ENCODE results near the gene FPGS.
"Not testable (repeated sequence)": the region's sequence is repeated elsewhere in the genome, so short reads cannot be mapped to it uniquely, and the experiment has no call there.

The FPGS gene

GRCh38 chr9:127771570-127772189, 31.0 kb upstream of the FPGS start:
- no peak for DNase-seq

- no peak for DNase-seq
These were observed 30.1 kb upstream of the FPGS start for GRCh38 chr9:127772603-127773002.

GRCh38 chr9:127773272-127773671, 29.4 kb upstream of the FPGS start:
- DNase-seq, result no peak

DNA sequence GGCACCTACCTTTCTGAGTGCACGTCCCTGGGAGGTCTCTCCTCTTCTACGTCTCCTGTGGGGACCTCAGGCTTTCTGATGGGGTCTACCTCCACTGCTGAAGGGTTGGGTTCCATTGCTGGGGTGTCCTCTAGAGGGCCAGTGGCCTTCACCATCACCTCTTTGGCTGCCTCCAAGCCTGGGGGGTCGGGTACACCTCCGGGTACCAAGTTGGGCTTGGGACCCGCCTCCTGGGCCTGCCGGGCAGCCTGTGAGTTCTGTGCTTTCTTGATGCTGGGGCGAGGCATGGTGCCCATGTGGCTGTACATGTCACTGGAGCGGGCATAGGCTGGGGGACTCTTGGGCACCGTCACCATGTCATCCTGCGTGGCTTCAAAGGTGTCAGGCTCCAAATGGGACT, 28.7 kb upstream of the FPGS start:
- DNase-seq, result no peak

- peak; percentile 71 for DNase-seq
These were observed 26.3 kb upstream of the FPGS start for GRCh38 chr9:127776195-127776923.

DNA sequence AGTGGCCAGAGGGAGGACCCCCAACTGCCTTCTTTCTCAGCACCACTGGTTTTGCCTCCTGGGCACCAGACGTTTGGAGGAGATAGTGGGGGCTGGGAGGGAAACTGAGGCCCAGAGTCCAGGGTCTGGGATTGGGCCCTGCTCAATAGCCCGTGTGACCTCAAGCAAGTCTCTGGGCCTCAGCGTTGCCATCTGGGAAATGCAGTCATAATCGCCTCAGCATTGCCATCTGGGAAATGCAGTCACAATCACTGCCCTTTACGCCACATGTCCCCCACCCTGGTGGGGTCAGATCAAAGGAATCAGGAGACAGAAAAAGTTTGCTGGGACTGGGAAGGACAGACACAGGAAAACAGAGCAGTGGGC, 25.8 kb upstream of the FPGS start:
- DNase-seq, result no peak

DNA sequence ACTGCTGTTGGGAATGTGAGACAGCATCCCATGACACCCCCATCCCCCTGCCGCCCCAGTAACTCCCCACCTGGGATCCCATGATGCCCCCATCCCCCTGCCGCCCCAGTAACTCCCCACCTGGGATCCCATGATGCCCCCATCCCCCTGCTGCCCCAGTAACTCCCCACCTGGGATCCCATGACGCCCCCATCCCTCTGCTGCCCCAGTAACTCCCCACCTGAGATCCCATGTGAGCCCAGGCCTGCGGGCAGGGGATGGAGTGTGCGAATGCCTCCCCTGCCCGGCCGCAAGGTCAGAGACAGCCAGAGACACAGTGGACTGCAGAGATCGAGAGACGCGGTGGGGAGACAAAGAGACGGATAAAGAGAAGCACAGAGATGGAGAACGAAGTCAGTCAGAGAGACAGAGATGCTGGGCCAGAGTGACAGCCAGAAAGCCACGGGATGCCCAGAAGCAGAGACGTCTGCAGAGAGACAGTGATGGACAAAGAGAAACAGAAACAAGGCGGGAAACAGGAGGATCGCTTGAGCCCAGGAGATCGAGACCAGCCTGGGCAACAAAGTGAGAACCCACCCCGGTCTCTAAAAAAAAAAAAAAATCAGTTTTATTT, 25.2 kb upstream of the FPGS start:
- no peak for DNase-seq

DNA sequence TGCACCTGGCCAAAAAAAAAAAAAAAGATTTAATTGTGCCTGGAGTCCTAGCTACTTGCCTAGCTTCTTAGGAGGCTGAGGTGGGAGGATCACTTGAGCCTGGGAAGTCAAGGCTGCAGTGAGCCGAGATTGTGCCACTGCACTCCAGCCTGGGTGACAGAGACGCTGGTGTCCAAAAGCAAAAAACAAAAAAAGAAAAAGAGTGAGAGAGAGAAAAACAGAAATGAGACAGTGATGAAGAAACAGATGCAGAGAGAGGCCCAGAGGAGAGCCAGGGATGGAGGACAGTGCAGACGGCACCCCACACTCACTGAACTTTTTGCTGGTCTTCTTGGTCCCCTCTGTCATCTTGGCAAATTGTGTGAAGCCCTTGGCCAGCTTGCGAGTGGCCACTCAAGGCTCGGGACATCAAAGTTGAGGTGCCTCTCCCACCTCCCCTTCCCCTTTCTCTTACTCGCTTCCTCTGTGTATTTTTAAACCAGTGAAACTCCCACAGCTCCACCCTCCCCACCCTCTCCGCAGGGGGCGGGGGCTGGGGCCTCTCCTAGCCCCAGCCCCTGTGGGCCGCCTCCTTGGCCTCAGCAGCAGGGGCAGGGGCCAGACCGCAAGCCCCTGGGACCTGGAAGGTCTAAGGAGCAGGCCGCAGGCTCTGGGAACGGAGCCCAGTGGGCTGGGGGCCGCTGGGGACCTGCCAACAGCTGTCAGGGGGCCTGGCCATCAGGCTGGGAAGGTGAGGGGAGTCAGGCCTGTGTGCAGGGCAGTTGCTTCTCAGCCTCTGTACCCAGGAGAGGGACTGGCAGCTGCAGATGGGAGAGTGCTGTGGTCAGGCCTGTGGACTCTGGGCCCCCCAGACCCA, 24.2 kb upstream of the FPGS start, which contains the start of gene SH2D3C:
SH2D3C (minus strand) TSS at position 387 of the 856 bp plus-strand sequence; CDS start at position 348, 39 bp downstream.
- peak; percentile 62 for DNase-seq

GRCh38 chr9:127779136-127779981, 23.3 kb upstream of the FPGS start:
- DNase-seq, result peak; percentile 64

DNA sequence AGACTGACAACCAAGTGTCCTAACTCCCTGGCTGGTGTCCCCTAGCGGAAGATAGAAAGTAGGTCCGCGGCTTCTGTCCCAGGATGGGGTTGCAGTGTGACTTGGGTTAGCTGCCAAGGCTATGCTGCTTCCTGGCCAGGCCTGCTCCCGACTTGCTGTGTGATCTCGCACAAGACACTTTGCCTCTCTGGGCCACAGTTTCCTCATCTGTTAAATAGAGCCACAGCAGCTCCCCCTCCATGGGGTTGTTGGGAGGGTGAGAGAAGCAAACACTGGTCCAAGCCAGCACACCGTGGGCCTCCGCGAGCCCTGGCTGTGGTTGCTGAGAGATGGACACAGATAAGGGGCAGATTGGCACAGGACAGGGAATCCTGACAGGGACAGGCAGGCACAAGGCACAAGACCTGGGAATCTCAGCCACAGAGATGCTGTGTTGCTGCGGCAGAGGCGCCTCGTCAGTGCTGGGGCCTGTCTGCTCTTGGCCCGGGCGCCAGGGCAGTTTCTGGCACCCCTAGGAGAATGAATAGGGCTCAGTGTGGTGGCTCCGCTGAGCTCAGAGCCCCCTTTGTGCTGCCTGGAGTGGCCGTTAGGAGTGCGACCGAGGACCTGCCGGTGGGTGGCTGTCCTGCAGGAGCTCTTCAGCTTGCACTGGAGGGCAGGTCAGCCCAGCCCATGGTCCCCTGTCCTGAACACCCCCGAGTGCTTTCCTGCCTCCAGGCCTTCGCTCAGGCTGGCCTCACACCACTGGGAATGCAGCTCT, 22.4 kb upstream of the FPGS start:
- DNase-seq, result no peak

GRCh38 chr9:127780909-127781308, 21.8 kb upstream of the FPGS start:
- DNase-seq, result not testable (repeated sequence)

- DNase-seq, result no peak
These were observed 20.9 kb upstream of the FPGS start for GRCh38 chr9:127781806-127782205.

GRCh38 chr9:127783111-127784008, 19.3 kb upstream of the FPGS start:
- peak; percentile 72 for DNase-seq

GRCh38 chr9:127785023-127785932, 17.4 kb upstream of the FPGS start:
- DNase-seq, result peak; percentile 91

DNA sequence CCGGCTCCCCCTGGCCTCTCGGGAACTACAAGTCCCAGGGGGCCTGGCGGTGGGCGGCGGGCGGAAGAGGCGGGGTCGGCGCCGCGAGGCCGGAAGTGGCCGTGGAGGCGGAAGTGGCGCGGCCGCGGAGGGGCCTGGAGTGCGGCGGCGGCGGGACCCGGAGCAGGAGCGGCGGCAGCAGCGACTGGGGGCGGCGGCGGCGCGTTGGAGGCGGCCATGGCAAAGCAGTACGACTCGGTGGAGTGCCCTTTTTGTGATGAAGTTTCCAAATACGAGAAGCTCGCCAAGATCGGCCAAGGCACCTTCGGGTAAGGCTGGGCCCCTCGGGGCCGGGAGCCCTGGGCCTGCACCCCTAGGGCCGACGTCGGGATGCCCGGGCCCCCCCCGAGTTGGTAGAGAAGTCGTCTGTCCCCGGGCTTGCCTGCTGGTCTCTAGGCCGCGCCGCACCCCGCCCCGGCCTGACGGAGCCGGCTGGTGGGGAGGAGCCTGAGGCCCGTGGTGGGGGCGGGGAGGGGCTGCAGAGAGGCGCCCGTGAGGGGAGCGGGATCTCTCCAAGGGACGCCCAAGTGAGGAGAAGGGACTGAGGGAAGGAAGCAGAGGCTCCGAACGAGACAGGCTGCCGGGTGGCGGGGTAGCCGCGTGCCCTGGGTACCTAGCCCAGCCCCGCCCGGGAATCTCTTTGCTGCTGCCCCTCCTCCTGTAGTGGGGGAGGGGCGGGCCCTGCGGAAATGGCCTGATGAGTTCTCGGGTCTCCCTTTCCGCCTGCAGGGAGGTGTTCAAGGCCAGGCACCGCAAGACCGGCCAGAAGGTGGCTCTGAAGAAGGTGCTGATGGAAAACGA, 16.5 kb upstream of the FPGS start, which contains the start of gene CDK9:
CDK9 (plus strand) TSS at position 102 of the 840 bp plus-strand sequence; CDS start at position 217, 115 bp downstream.
- DNase-seq, result peak; percentile 96

DNA sequence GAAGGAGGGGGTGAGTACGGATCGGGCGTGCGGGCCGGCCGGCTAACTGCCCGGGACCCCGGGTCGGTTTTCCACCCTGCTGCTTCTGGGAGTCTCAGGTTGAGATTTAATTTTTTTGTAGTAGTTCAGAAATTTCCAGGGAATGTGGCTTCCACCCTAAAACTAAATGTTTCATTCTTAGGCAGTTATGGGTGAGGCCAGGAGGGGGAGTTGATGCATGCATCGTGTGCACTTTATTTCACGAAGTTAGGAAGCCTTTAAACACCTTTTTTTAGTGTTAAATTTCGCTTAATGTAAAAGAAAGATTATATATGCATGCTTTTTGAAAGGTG, 15.9 kb upstream of the FPGS start:
- DNase-seq, result no peak

- DNase-seq, result no peak
These were observed 14.2 kb upstream of the FPGS start for GRCh38 chr9:127788337-127789011.

- no peak for DNase-seq
These were observed 13.5 kb upstream of the FPGS start for GRCh38 chr9:127789179-127789578.

Data from activated CD4-positive, CD25-positive, alpha-beta regulatory T cell treated with anti-CD3 and anti-CD28 coated beads, Interleukin-2, amount 50 U/mL, for 72 hours (primary cell).